Measurements from ENCODE around the gene SESN1. TPM values are rescaled to one million over a fixed set of nuclear protein-coding genes. Genes with fewer than 3 reads are reported as not detected.

Gene SESN1
- 29.1 and 30.2 TPM in 2 replicates for total RNA-seq

GRCh38 chr6:109094416-109095035 lies at the start of gene SESN1:
SESN1 (minus strand) TSS chr6:109094846; CDS start chr6:109094073, 773 bp downstream.

GRCh38 chr6:109095036-109095834 lies 589 bp upstream of the SESN1 start, which contains the start of gene CEP57L1:
CEP57L1 (plus strand) TSS chr6:109095507; CDS start chr6:109145222, 49,715 bp downstream.

Small RNAs within 50 kb of the gene (small RNA-seq; reads per million reads assigned to genes)
- gene RNU6-653P = not detected

Other genes starting within 250 kb of the SESN1 start
- gene ARMC2, start 246.4 kb downstream of the SESN1 start, total RNA-seq = 1.6 and 3.1 TPM in 2 replicates
- gene CEP57L1, start 661 bp upstream of the SESN1 start, total RNA-seq = 13.9 and 19.2 TPM in 2 replicates

Measured in placental epithelial cell (primary cell).